Breast epithelium (tissue), 3 donors: ENCODE results near the gene NME4.

Experiments used
- POLR2A ChIP-seq: fragments of 450-650 bp; IDR thresholded peaks from one replicate; pipeline ENCODE4 v1.6.1; 2016; ENCODE audit warnings: antibody characterized with exemption, mild to moderate bottlenecking, moderate library complexity
- POLR2AphosphoS5 ChIP-seq, 3 donors: sonication (generic); formaldehyde crosslinking; IDR thresholded peaks; one replicate each; pipeline ENCODE4 v1.6.1; 2017; ENCODE audit warnings: antibody characterized with exemption in 3 of 3
- TF ChIP-seq, protein P1 (sequence below), 3 donors: fragments of 450-650 bp; IDR thresholded peaks; one replicate each; pipeline ENCODE4 v1.5.1; 2016 to 2017; ENCODE audit warnings: antibody characterized with exemption in 3 of 3, mild to moderate bottlenecking in 3 of 3, moderate library complexity in 3 of 3

DNA sequence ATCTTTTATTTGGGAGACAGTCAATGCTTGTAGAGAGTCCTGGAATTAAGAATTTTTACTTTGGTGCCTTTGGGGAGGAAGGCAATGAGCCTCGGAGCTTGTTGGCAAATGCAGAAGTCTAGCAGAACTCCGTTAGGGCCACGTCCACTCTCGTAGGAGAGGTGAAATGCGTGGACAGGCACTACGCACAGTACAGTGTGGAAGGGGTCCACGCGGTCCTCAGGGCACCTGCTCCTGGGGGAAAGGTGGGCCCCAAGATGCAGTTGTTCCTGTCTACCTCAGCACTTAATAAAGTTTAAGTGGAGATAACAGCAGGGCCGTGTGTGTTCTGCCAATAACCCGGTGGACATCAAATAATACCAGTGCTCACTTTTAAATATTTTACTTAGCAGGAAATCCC is 30.3 kb downstream of the NME4 start:
- TF ChIP-seq, protein P1, sequence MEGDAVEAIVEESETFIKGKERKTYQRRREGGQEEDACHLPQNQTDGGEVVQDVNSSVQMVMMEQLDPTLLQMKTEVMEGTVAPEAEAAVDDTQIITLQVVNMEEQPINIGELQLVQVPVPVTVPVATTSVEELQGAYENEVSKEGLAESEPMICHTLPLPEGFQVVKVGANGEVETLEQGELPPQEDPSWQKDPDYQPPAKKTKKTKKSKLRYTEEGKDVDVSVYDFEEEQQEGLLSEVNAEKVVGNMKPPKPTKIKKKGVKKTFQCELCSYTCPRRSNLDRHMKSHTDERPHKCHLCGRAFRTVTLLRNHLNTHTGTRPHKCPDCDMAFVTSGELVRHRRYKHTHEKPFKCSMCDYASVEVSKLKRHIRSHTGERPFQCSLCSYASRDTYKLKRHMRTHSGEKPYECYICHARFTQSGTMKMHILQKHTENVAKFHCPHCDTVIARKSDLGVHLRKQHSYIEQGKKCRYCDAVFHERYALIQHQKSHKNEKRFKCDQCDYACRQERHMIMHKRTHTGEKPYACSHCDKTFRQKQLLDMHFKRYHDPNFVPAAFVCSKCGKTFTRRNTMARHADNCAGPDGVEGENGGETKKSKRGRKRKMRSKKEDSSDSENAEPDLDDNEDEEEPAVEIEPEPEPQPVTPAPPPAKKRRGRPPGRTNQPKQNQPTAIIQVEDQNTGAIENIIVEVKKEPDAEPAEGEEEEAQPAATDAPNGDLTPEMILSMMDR (IDR thresholded peaks at IDR 0.05) = no peak
- no peak for TF ChIP-seq POLR2AphosphoS5 (IDR thresholded peaks at IDR 0.05)
- no peak for TF ChIP-seq POLR2A
